SK-N-SH (cell line): ENCODE data around the gene DNAJC5. TPM values are rescaled to one million over a fixed set of nuclear protein-coding genes. Genes with fewer than 3 reads are reported as not detected.

Source experiments
- CTCF ChIA-PET: fragments of 300-600, 350-600 bp; formaldehyde crosslinking; extraction: SDS; loops from one replicate; lab custom pipeline; 2021; lab: Yijun Ruan, JAX
- POLR2A ChIA-PET: fragments of 350-600 bp; sonication (Branson Sonifier 250); formaldehyde crosslinking; extraction: SDS; loops from one replicate; lab custom pipeline; 2020; ENCODE audit warnings: antibody characterized with exemption, inconsistent platforms; lab: Yijun Ruan, JAX
- DNase-seq: peaks from one replicate; pipeline ENCODE4 v3.0.0; 2012
- H2AFZ ChIP-seq: fragments of 200-600 bp; sonication (generic); 2 replicates; pipeline ENCODE4 v1.8.1; 2016; ENCODE audit warnings: antibody characterized with exemption, mild to moderate bottlenecking, low read depth
- H3F3A ChIP-seq: fragments of 200-600 bp; sonication (generic); replicated peaks from 2 replicates; pipeline ENCODE3; 2016; ENCODE audit warnings: antibody characterized with exemption, mild to moderate bottlenecking; ENCODE audit not compliant: insufficient read depth
- H3K27ac ChIP-seq, 2 experiments: fragments of 200-500 bp in 1 of 2; fragments of 200-600 bp in 1 of 2; sonication (Bioruptor generic) in 1 of 2; sonication (generic), shearing (Covaris generic) in 1 of 2; 2 replicates each; pipeline versions ENCODE4 v1.5.1 to v1.6.1; 2014 to 2016; ENCODE audit warnings: low read depth in 2 of 2, inconsistent platforms in 1 of 2, low read length in 1 of 2, mild to moderate bottlenecking in 1 of 2, mixed read lengths in 1 of 2
- H3K27me3 ChIP-seq: fragments of 200-600 bp; sonication (generic), shearing (Covaris generic); 2 replicates; pipeline ENCODE4 v1.6.1; 2016; ENCODE audit warnings: mixed run types; ENCODE audit not compliant: insufficient read depth
- H3K36me3 ChIP-seq, 2 experiments: fragments of 200-500 bp in 1 of 2; fragments of 200-600 bp in 1 of 2; sonication (Bioruptor generic) in 1 of 2; sonication (generic) in 1 of 2; replicated peaks in 1 of 2; 2 replicates each; pipeline versions ENCODE3 to v1.5.1; 2014 to 2016; ENCODE audit warnings: low read length in 1 of 2, mild to moderate bottlenecking in 1 of 2; ENCODE audit not compliant: insufficient read depth in 2 of 2, control insufficient read depth in 1 of 2
- H3K4me1 ChIP-seq, 2 experiments: fragments of 200-500 bp in 1 of 2; fragments of 200-600 bp in 1 of 2; sonication (Bioruptor generic) in 1 of 2; sonication (generic), shearing (Covaris generic) in 1 of 2; 2 replicates each; pipeline versions ENCODE4 v1.5.1 to v1.6.1; 2014 to 2016; ENCODE audit warnings: low read depth in 1 of 2, low read length in 1 of 2, mixed run types in 1 of 2; ENCODE audit not compliant: insufficient read depth in 2 of 2, control insufficient read depth in 1 of 2
- H3K4me2 ChIP-seq: fragments of 200-600 bp; sonication (generic), shearing (Covaris generic); 2 replicates; pipeline ENCODE4 v1.6.1; 2017; ENCODE audit warnings: mixed run types
- H3K4me3 ChIP-seq, 2 experiments: fragments of 200-500 bp in 1 of 2; fragments of 200-600 bp in 1 of 2; sonication (Bioruptor generic) in 1 of 2; sonication (generic), shearing (Covaris generic) in 1 of 2; 2 replicates each; pipeline versions ENCODE4 v1.5.1 to v1.8.1; 2014 to 2016; ENCODE audit warnings: low read depth in 2 of 2, inconsistent platforms in 1 of 2, low read length in 1 of 2, mild to moderate bottlenecking in 1 of 2, mixed read lengths in 1 of 2, moderate library complexity in 1 of 2
- H3K79me2 ChIP-seq: fragments of 200-600 bp; sonication (generic); 2 replicates; pipeline ENCODE4 v1.8.1; 2017; ENCODE audit warnings: mild to moderate bottlenecking; ENCODE audit not compliant: insufficient read depth
- H3K9ac ChIP-seq: fragments of 200-600 bp; sonication (generic); 2 replicates; pipeline ENCODE4 v1.6.1; 2017; ENCODE audit warnings: mixed run types
- H3K9me2 ChIP-seq: fragments of 200-600 bp; sonication (generic); 2 replicates; pipeline ENCODE4 v1.6.1; 2017; ENCODE audit warnings: mixed run types
- H3K9me3 ChIP-seq: fragments of 200-600 bp; sonication (generic); 2 replicates; pipeline ENCODE4 v1.6.1; 2017; ENCODE audit warnings: mixed run types, mild to moderate bottlenecking, moderate library complexity
- H4K20me1 ChIP-seq: fragments of 200-600 bp; sonication (generic); 2 replicates; pipeline ENCODE4 v1.6.1; 2017; ENCODE audit warnings: mild to moderate bottlenecking, mixed run types; ENCODE audit not compliant: insufficient read depth
- CTCF ChIP-seq: fragments of 200-600 bp; sonication (generic); IDR thresholded peaks from 2 replicates; pipeline ENCODE4 v1.6.1; 2017; ENCODE audit warnings: antibody characterized with exemption, mild to moderate bottlenecking, moderate library complexity
- ELF1 ChIP-seq: IDR thresholded peaks from 2 replicates; pipeline ENCODE4 v1.4.0; 2012
- FOSL2 ChIP-seq: IDR thresholded peaks from 2 replicates; pipeline ENCODE4 v1.4.0; 2012; ENCODE audit warnings: low read depth, mild to moderate bottlenecking, moderate library complexity, borderline replicate concordance
- GABPA ChIP-seq: IDR thresholded peaks from 2 replicates; pipeline ENCODE4 v1.4.0; 2012; ENCODE audit warnings: low read depth, mild to moderate bottlenecking
- IRF3 ChIP-seq: fragments of 150-350 bp; IDR thresholded peaks from 2 replicates; pipeline ENCODE4 v1.6.1; 2016; ENCODE audit warnings: mild to moderate bottlenecking, low read depth, low read length
- NFIC ChIP-seq: IDR thresholded peaks from 2 replicates; pipeline ENCODE4 v1.4.0; 2012; ENCODE audit warnings: borderline replicate concordance
- NRF1 ChIP-seq: IDR thresholded peaks from 2 replicates; pipeline ENCODE4 v1.6.1; 2012; ENCODE audit warnings: low read depth, mild to moderate bottlenecking, low read length
- POLR2AphosphoS5 ChIP-seq: IDR thresholded peaks from 2 replicates; pipeline ENCODE4 v1.6.1; 2012; ENCODE audit warnings: low read depth, low read length
- RAD21 ChIP-seq: IDR thresholded peaks from 2 replicates; pipeline ENCODE4 v1.6.1; 2012; ENCODE audit warnings: mild to moderate bottlenecking, low read length
- RCOR1 ChIP-seq: fragments of 150-350 bp; IDR thresholded peaks from 2 replicates; pipeline ENCODE4 v1.6.1; 2017; ENCODE audit warnings: antibody characterized with exemption, low read length
- SIN3A ChIP-seq: IDR thresholded peaks from 2 replicates; pipeline ENCODE4 v1.6.1; 2012; ENCODE audit warnings: low read depth, mild to moderate bottlenecking, low read length, moderate library complexity, borderline replicate concordance
- TAF1 ChIP-seq: IDR thresholded peaks from 2 replicates; pipeline ENCODE4 v1.6.1; 2012; ENCODE audit warnings: low read depth, mild to moderate bottlenecking, low read length, moderate library complexity, borderline replicate concordance
- TCF12 ChIP-seq: IDR thresholded peaks from 2 replicates; pipeline ENCODE4 v1.4.0; 2012
- TEAD4 ChIP-seq: IDR thresholded peaks from 2 replicates; pipeline ENCODE4 v1.4.0; 2012; ENCODE audit warnings: mild to moderate bottlenecking, borderline replicate concordance; ENCODE audit not compliant: insufficient read depth
- YY1 ChIP-seq: IDR thresholded peaks from 2 replicates; pipeline ENCODE4 v1.4.0; 2012; ENCODE audit warnings: low read depth, mild to moderate bottlenecking
- WGBS: methylation state at CpG from one replicate; pipeline ENCODE4 v1.1.6; 2017; ENCODE audit warnings: low lambda C conversion rate; 5-methylcytosine and 5-hydroxymethylcytosine counted together
- polyA plus RNA-seq, 3 experiments: library from polyadenylated mRNA; depleted of rRNA; stranded (reverse); fragments of >200 nt; gene quantifications; 2 replicates each; pipeline ENCODE4 v1.2.3, GENCODE V29; 2012

The DNAJC5 gene
- polyA plus RNA-seq, 1 of the 3 experiments (the other 2 are of a cell fraction) = 24.2 TPM

GRCh38 chr20:63942250-63942951 lies 47.5 kb downstream of the DNAJC5 start:
- 94% methylated on average over 30 of the region's 30 CpGs for WGBS
- Histone ChIP-seq H3F3A (peaks cover 8% of the 10 kb centered on the region), H3K9me2 (no peaks in the 10 kb centered on the region), H3K36me3 (peaks cover 0 to 54% of the 10 kb centered on the region in 2 experiments), H2AFZ (no peak overlapping the region), H3K4me2 (no peak overlapping the region), H3K4me3 (no peak overlapping the region), H4K20me1 (peaks cover 57% of the 10 kb centered on the region), H3K4me1 (no peaks in the 10 kb centered on the region; a peak in 1 of 4 replicates), H3K9ac (no peak overlapping the region), H3K79me2 (peaks cover 11% of the 10 kb centered on the region; the same call in 1 of the 2 replicates), H3K27me3 (no peaks in the 10 kb centered on the region), H3K27ac (no peak overlapping the region; a peak in 1 of 4 replicates), H3K9me3 (no peaks in the 10 kb centered on the region)
- ChIA-PET POLR2A (no interaction called here), CTCF (interaction anchor here (1.4 to 2.4 kb wide), 3 partner anchors 31 to 167 kb away, joined by 3 to 10 read pairs (median 7); no protein-coding TSS in a partner anchor)
- TF ChIP-seq RAD21 = no peak
- no peak for TF ChIP-seq POLR2AphosphoS5
- no peak for TF ChIP-seq IRF3
- no peak for TF ChIP-seq ELF1
- no peak for TF ChIP-seq YY1
- TF ChIP-seq NFIC = no peak
- no peak for TF ChIP-seq GABPA
- no peak for TF ChIP-seq TAF1
- no peak for TF ChIP-seq FOSL2
- TF ChIP-seq SIN3A = no peak
- no peak for TF ChIP-seq CTCF
- no peak for TF ChIP-seq TEAD4
- TF ChIP-seq NRF1 = no peak
- TF ChIP-seq RCOR1 = no peak
- no peak for TF ChIP-seq TCF12
- no peak for DNase-seq
